ENCODE results near the gene P3H1. TPM values are rescaled to one million over a fixed set of nuclear protein-coding genes. Genes with fewer than 3 reads are reported as not detected.

The P3H1 gene
- total and polyA plus RNA-seq, 2 donors (not counting 1 experiment from before 2014, with no cell fraction given) = 42.2 to 51.3 TPM

DNA sequence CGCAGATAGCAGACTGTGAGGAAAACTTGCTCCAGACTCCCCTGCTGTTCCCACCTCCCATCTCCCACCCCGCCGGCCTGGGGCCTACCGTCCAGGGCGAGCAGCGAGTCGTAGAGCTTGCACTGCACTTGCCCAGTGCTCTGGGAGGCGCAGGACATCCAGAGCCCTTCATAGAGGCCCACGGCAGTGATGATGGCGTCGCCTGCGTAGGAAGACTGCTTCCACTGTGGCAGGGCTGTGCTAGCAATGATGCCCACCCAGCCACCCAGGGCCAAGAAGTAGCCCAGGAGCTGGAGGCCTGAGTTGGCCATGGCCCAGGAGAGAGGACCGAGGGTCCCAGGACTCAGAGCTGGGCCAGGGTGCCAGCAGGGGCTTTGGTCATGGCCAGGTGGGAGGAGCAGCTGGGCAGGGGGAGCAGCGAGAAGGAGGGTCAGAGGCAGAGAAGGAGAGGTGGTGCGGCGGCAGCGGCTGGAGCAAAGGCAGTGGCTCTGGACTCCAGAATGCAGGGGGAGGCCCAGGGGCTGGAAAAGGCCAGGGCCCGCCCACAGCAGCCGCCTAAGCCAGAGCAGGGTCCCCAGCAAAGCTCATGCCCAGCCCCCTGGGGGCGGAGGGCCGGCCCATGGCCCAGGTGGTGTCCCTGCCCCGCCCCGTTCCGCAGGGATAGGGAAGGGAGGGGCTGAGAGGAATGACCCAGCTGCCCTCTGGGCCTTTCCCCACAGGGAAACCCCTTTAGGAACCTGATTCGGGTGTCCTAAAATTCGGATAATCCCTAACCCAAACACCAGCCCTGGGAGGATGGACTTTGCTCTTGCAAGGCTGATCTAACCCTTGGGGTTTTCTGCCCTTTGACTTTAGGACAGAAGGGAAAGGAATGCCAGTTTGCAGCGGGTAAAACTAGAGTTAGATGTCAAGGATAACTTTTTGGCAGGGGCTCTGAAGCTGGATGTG, 26.8 kb downstream of the P3H1 start, which contains the start of gene CLDN19:
Gene CLDN19 (minus strand): TSS at position 484 of the 948 bp plus-strand sequence. CDS start 173 bp downstream, at position 311.
- Mint-ChIP-seq H3K4me3 (no peak within 1 kb of the TSS), H3K27ac (no peak within 1 kb of the TSS), H3K9me3 (ENCODE audit: insufficient read depth) (no peaks in the 10 kb centered on the region), H3K27me3 (no peaks in the 10 kb centered on the region), H3K4me1 (peaks cover 8% of the 10 kb centered on the region)
- intact Hi-C loops (cut with micrococcal nuclease) = no loop called here
- TF ChIP-seq CTCF (IDR thresholded peaks at IDR 0.05) (no peak), EZH2 (IDR thresholded peaks at IDR 0.05; ENCODE audit: borderline replicate concordance, insufficient read depth, low read depth, low read length, poor library complexity, severe bottlenecking) (no peak)
- Histone ChIP-seq H3K36me3 (replicated peaks in 1 of 2; ENCODE audit: control extremely low read depth in 1 of 2, control insufficient read depth in 1 of 2, extremely low read depth in 1 of 2, insufficient read depth in 2 of 2, low read length in 1 of 2) (no peaks in the 10 kb centered on the region), H3K9ac (ENCODE audit: low read length) (no peak within 1 kb of the TSS), H3K27ac (ENCODE audit: low read length in 2 of 2) (no peak within 1 kb of the TSS), H3K9me3 (ENCODE audit: control extremely low read depth in 1 of 3, control insufficient read depth in 2 of 3, insufficient read depth in 1 of 3, low read length in 2 of 3) (no peaks in the 10 kb centered on the region), H3K4me3 (ENCODE audit: control extremely low read depth in 1 of 5, extremely low read depth in 1 of 5, insufficient read depth in 1 of 5, low read depth in 2 of 5, low read length in 4 of 5) (no peak within 1 kb of the TSS), H4K20me1 (ENCODE audit: control insufficient read depth, insufficient read depth, low read length, poor library complexity, severe bottlenecking) (no peaks in the 10 kb centered on the region), H3K4me2 (replicated peaks; ENCODE audit: low read depth, low read length, poor library complexity, severe bottlenecking) (no peak within 1 kb of the TSS), H3K27me3 (replicated peaks in 1 of 4; ENCODE audit: control extremely low read depth in 1 of 4, control insufficient read depth in 3 of 4, insufficient read depth in 4 of 4, low read length in 3 of 4) (no peaks in the 10 kb centered on the region), H3K4me1 (ENCODE audit: control insufficient read depth in 2 of 2, insufficient read depth in 2 of 2, low read length in 2 of 2) (peaks cover 10 to 16% of the 10 kb centered on the region in 2 donors), H3K79me2 (ENCODE audit: control insufficient read depth, insufficient read depth, low read length) (no peaks in the 10 kb centered on the region), H2AFZ (ENCODE audit: insufficient read depth, low read depth, low read length, poor library complexity, severe bottlenecking) (no peak within 1 kb of the TSS)
- WGBS (ENCODE audit: insufficient coverage) = 95% methylated on average over 20 of the region's 27 CpGs
- DNase-seq (no peak), ATAC-seq (ENCODE audit: low read depth) (no peak)
- ChIA-PET POLR2A (no interaction called here), CTCF (no interaction called here)

- Histone ChIP-seq H3K27ac (ENCODE audit: low read length in 2 of 2) (no peak overlapping the region), H2AFZ (ENCODE audit: insufficient read depth, low read depth, low read length, poor library complexity, severe bottlenecking) (no peak overlapping the region), H3K27me3 (replicated peaks in 1 of 4; ENCODE audit: control extremely low read depth in 1 of 4, control insufficient read depth in 3 of 4, insufficient read depth in 4 of 4, low read length in 3 of 4) (no peaks in the 10 kb centered on the region), H3K4me1 (ENCODE audit: control insufficient read depth in 2 of 2, insufficient read depth in 2 of 2, low read length in 2 of 2) (peaks cover 10 to 16% of the 10 kb centered on the region in 2 donors), H3K9me3 (ENCODE audit: control extremely low read depth in 1 of 3, control insufficient read depth in 2 of 3, insufficient read depth in 1 of 3, low read length in 2 of 3) (no peaks in the 10 kb centered on the region), H3K4me3 (ENCODE audit: control extremely low read depth in 1 of 5, extremely low read depth in 1 of 5, insufficient read depth in 1 of 5, low read depth in 2 of 5, low read length in 4 of 5) (no peak overlapping the region), H3K9ac (ENCODE audit: low read length) (no peak overlapping the region), H3K36me3 (replicated peaks in 1 of 2; ENCODE audit: control extremely low read depth in 1 of 2, control insufficient read depth in 1 of 2, extremely low read depth in 1 of 2, insufficient read depth in 2 of 2, low read length in 1 of 2) (no peaks in the 10 kb centered on the region), H3K79me2 (ENCODE audit: control insufficient read depth, insufficient read depth, low read length) (no peaks in the 10 kb centered on the region), H3K4me2 (replicated peaks; ENCODE audit: low read depth, low read length, poor library complexity, severe bottlenecking) (no peak overlapping the region), H4K20me1 (ENCODE audit: control insufficient read depth, insufficient read depth, low read length, poor library complexity, severe bottlenecking) (no peaks in the 10 kb centered on the region)
- no peak for ATAC-seq (ENCODE audit: low read depth)
- no peak for TF ChIP-seq CTCF (IDR thresholded peaks at IDR 0.05)
- no peak for TF ChIP-seq EZH2 (IDR thresholded peaks at IDR 0.05; ENCODE audit: borderline replicate concordance, insufficient read depth, low read depth, low read length, poor library complexity, severe bottlenecking)
- ChIA-PET POLR2A (no interaction called here), CTCF (no interaction called here)
- intact Hi-C loops (cut with micrococcal nuclease) = no loop called here
- Mint-ChIP-seq H3K4me1 (peaks cover 8% of the 10 kb centered on the region), H3K27me3 (no peaks in the 10 kb centered on the region), H3K9me3 (ENCODE audit: insufficient read depth) (no peaks in the 10 kb centered on the region), H3K27ac (no peak overlapping the region), H3K4me3 (no peak overlapping the region)
- 87% methylated on average over 7 of the region's 8 CpGs for WGBS (ENCODE audit: insufficient coverage)
- DNase-seq = no peak
Measured at GRCh38 chr1:42738678-42739226, 28.1 kb downstream of the P3H1 start.

All from B cell (primary cell).